ENCODE measurements around the gene BICRAL.
"Not testable (repeated sequence)": the region's sequence is repeated elsewhere in the genome, so short reads cannot be mapped to it uniquely, and the experiment has no call there.

The BICRAL gene, protein sequence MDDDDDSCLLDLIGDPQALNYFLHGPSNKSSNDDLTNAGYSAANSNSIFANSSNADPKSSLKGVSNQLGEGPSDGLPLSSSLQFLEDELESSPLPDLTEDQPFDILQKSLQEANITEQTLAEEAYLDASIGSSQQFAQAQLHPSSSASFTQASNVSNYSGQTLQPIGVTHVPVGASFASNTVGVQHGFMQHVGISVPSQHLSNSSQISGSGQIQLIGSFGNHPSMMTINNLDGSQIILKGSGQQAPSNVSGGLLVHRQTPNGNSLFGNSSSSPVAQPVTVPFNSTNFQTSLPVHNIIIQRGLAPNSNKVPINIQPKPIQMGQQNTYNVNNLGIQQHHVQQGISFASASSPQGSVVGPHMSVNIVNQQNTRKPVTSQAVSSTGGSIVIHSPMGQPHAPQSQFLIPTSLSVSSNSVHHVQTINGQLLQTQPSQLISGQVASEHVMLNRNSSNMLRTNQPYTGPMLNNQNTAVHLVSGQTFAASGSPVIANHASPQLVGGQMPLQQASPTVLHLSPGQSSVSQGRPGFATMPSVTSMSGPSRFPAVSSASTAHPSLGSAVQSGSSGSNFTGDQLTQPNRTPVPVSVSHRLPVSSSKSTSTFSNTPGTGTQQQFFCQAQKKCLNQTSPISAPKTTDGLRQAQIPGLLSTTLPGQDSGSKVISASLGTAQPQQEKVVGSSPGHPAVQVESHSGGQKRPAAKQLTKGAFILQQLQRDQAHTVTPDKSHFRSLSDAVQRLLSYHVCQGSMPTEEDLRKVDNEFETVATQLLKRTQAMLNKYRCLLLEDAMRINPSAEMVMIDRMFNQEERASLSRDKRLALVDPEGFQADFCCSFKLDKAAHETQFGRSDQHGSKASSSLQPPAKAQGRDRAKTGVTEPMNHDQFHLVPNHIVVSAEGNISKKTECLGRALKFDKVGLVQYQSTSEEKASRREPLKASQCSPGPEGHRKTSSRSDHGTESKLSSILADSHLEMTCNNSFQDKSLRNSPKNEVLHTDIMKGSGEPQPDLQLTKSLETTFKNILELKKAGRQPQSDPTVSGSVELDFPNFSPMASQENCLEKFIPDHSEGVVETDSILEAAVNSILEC

DNA sequence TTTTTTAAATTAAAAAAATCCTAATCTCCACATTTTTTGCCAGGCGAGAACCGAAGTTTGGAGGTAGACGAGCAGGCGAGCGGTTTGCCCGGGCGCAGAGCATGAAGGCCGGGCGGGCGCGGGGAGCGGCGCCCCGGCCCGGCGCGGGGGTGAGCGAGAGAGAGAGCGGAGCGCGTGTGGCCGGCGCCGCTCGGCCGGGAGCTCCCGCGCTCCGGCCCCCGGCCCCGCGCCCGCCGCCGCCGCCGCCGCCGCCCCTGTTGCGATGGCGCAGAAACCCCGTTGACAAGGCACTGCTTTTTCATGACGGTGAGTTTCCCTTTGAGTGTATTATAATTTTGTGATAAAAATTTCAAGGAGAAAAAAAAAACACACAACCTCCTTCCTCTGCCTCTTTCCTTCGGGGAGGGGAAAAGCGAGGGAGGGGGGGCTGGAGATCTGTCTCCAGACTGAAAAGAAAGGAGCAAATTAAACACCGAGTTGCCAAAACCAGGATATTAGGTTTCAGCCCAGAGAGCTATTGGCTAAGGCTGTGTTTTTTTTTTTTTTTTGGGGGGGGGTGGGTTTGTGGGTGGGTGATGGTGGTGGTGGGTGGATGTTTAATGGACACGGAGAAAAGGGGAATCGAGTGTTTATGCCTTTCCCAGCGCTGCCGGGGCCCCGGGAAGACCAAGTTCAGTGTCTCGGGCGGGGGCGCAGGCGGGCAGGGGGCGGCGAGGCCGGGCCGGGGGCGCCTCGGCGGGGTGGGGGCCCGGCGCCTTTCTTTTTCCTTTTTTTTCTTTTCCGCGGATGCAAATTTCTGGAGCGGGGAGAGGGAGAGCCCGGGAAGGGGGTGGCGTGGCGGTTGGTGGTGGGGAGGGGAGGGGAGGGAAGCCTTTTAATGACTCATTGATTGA is at the start of gene BICRAL:
Gene BICRAL, plus strand, starts transcription at position 257 of the 893 bp plus-strand sequence. CDS start 39,971 bp downstream, outside the sequence.
- no peaks in the 10 kb centered on the region for H3K9me3 ChIP-seq (ENCODE audit: control insufficient read depth, insufficient read depth, low read length)
- H3K36me3 ChIP-seq (ENCODE audit: insufficient read depth, low read length), result no peaks in the 10 kb centered on the region
- H3K9ac ChIP-seq (ENCODE audit: low read depth, low read length), result peak within 1 kb of the TSS; percentile 99
- no peaks in the 10 kb centered on the region for H3K4me1 ChIP-seq (ENCODE audit: insufficient read depth, low read length)

DNA sequence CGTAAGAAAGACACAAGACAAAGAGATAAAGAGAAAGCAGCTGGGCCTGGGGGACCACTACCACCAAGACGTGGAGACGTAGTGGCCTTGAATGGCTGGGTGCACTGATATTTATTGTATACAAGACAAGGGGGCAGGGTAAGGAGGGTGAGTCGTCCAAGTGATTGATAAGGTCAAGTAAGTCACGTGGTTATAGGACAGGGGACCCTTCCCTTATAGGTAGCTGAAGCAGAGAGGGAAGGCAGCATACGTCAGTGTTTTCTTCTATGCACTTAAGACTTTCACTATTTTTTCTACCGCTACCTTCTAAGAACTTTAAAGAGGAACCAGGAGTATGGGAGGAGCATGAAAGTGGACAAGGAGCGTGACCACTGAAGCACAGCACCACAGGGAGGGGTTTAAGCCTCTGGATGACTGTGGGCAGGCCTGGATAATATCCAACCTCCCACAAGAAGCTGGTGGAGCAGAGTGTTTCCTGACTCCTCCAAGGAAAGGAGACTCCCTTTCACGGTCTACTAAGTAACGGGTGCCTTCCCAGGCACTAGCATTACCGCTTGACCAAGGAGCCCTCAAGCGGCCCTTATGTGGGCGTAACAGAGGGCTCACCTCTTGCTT is 47.9 kb upstream of the BICRAL start:
- H3K9me3 ChIP-seq (ENCODE audit: control insufficient read depth, insufficient read depth, low read length); H3K4me1 ChIP-seq (ENCODE audit: insufficient read depth, low read length); H3K36me3 ChIP-seq (ENCODE audit: insufficient read depth, low read length); H3K9ac ChIP-seq (ENCODE audit: low read depth, low read length): not testable (repeated sequence)

- no peaks in the 10 kb centered on the region for H3K36me3 ChIP-seq (ENCODE audit: insufficient read depth, low read length)
- no peak overlapping the region for H3K9ac ChIP-seq (ENCODE audit: low read depth, low read length)
- no peaks in the 10 kb centered on the region for H3K4me1 ChIP-seq (ENCODE audit: insufficient read depth, low read length)
- H3K9me3 ChIP-seq (ENCODE audit: control insufficient read depth, insufficient read depth, low read length), result no peaks in the 10 kb centered on the region
These were observed 45.9 kb upstream of the BICRAL start for GRCh38 chr6:42735976-42736375.

- H3K9me3 ChIP-seq (ENCODE audit: control insufficient read depth, insufficient read depth, low read length), result no peaks in the 10 kb centered on the region
- H3K9ac ChIP-seq (ENCODE audit: low read depth, low read length), result no peak overlapping the region
- H3K4me1 ChIP-seq (ENCODE audit: insufficient read depth, low read length), result no peaks in the 10 kb centered on the region
- no peaks in the 10 kb centered on the region for H3K36me3 ChIP-seq (ENCODE audit: insufficient read depth, low read length)
These were observed 41.1 kb upstream of the BICRAL start for GRCh38 chr6:42740725-42741124.

DNA sequence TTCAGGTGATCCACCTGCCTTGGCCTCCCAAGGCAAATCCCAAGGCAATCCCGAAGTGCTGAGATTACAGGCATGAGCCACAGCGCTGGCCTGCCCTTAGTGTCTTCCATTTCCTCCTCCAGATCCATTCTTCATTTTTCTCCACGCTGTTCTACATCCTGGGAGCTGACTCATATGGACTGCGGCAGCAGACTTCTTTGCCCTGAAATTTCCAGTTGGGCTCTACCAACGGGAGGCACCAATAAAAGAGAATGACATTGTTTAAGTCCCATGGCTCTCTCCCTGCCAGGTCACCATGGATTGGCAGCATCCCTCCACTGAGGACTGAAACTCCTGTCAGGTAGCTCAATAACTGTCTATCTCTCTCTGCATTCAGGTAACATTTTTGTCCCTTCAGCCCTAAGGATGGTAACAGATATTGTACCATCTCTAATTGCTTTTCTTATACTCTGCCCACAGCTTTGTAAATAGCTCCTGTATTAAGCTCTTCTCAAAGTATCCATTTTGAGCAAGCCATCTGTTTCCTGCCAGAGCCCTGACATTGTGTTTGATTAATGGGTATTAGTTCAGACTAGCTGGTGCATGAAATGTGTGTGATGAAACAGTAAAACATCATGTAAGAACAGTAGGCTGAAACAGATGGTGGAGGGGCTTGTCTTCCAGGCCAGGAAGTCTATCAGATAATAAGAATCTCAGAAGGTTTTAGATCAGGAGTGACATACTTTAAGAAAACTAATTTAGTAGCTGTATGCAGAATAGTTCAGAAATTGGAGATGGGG is 39.5 kb upstream of the BICRAL start:
- no peak overlapping the region for H3K9ac ChIP-seq (ENCODE audit: low read depth, low read length)
- no peaks in the 10 kb centered on the region for H3K9me3 ChIP-seq (ENCODE audit: control insufficient read depth, insufficient read depth, low read length)
- no peaks in the 10 kb centered on the region for H3K4me1 ChIP-seq (ENCODE audit: insufficient read depth, low read length)
- no peaks in the 10 kb centered on the region for H3K36me3 ChIP-seq (ENCODE audit: insufficient read depth, low read length)

GRCh38 chr6:42744351-42744893 is 37.4 kb upstream of the BICRAL start:
- Histone ChIP-seq H3K36me3 (ENCODE audit: insufficient read depth, low read length) (no peaks in the 10 kb centered on the region), H3K9me3 (ENCODE audit: control insufficient read depth, insufficient read depth, low read length) (no peaks in the 10 kb centered on the region), H3K4me1 (ENCODE audit: insufficient read depth, low read length) (no peaks in the 10 kb centered on the region), H3K9ac (ENCODE audit: low read depth, low read length) (peak overlapping the region; percentile 77; the same call in 1 of the 2 replicates)

- no peaks in the 10 kb centered on the region for H3K36me3 ChIP-seq (ENCODE audit: insufficient read depth, low read length)
- peak overlapping the region; percentile 77 for H3K9ac ChIP-seq (ENCODE audit: low read depth, low read length)
- H3K4me1 ChIP-seq (ENCODE audit: insufficient read depth, low read length), result no peaks in the 10 kb centered on the region
- H3K9me3 ChIP-seq (ENCODE audit: control insufficient read depth, insufficient read depth, low read length), result no peaks in the 10 kb centered on the region
These were observed 36.7 kb upstream of the BICRAL start for GRCh38 chr6:42745083-42745639.

DNA sequence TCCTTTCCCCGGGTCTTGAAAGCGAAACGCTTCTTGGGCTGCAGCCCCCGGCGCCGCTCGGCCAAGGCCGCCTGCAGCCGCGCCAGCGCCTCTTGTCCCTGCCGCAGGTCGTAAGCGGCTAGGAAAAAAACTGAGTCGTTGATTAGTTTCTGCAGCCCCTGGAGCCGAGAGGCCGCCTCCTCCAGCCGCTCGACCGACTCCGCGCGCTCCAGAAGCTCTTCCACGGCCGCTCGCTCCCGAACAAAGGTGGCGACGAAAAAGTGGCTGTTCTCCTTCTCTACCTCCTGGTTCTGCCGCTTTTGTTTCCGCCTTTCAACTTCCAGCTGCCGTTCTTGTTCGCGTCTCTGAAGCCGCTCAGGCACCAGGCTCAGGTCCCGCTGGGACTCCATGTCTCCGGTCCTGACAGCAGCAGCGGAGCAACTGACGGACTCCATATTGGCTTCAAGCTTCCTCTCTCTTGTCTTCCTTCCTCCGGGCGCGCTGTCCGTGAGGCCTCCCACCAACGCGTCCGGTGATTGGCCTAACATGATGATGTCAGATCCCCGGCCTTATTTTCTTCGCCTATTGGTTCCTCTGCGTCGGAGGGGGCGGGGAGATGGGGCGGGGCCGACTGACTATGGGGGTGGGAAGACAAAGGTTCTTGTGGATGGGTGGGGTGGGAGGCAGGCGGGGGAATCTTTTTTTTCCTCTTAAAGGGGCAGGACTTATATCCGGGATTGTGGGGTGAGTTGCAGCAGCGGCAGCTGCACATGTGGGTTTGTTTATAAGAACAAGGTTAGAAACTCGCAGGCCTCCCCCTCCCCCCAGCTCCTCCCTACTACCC is 36.0 kb upstream of the BICRAL start, which contains the start of gene TBCC:
Gene TBCC, minus strand, starts transcription at position 464 of the 823 bp plus-strand sequence. Its CDS starts 30 bp downstream, at position 434.
- no peaks in the 10 kb centered on the region for H3K9me3 ChIP-seq (ENCODE audit: control insufficient read depth, insufficient read depth, low read length)
- H3K36me3 ChIP-seq (ENCODE audit: insufficient read depth, low read length), result no peaks in the 10 kb centered on the region
- no peaks in the 10 kb centered on the region for H3K4me1 ChIP-seq (ENCODE audit: insufficient read depth, low read length)
- peak within 1 kb of the TSS; percentile 96 for H3K9ac ChIP-seq (ENCODE audit: low read depth, low read length)

GRCh38 chr6:42746463-42747391 is 35.1 kb upstream of the BICRAL start:
- no peaks in the 10 kb centered on the region for H3K4me1 ChIP-seq (ENCODE audit: insufficient read depth, low read length)
- H3K9ac ChIP-seq (ENCODE audit: low read depth, low read length), result peak overlapping the region; percentile 96
- no peaks in the 10 kb centered on the region for H3K9me3 ChIP-seq (ENCODE audit: control insufficient read depth, insufficient read depth, low read length)
- H3K36me3 ChIP-seq (ENCODE audit: insufficient read depth, low read length), result no peaks in the 10 kb centered on the region

DNA sequence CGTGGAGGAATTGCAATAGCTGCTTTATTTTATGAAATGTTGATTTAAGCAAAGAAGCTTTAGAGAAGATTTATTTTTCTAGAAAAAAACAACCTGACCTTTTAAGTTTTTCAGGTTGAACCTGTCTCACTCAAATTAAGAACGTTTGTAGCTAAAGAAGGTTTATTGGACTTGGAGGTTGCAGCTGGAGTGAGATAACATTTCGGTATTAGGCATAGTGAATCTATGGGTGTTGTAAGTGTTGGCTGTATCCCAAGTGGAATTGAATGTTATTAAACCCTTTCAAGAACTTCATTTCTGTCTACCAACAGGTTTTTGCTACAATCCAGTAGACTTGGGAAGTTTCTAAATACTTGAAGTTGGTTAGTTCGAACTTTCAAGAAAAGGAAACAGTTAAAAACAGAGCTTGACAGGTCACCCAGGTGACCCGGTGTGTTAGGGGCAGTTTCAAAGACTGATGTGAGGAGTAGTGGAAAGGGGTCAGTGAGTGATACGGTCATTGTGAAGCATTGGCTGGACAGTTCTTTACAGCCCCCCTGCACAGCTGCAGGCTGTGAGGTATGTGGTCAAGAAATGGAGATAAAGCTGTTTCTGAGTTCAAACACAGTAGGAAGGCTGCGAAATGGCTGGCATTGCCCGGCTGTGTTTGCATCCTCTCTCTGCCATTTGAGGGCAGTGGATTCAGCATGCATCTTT is 33.5 kb upstream of the BICRAL start:
- Histone ChIP-seq H3K36me3 (ENCODE audit: insufficient read depth, low read length) (no peaks in the 10 kb centered on the region), H3K9ac (ENCODE audit: low read depth, low read length) (no peak overlapping the region), H3K9me3 (ENCODE audit: control insufficient read depth, insufficient read depth, low read length) (no peaks in the 10 kb centered on the region), H3K4me1 (ENCODE audit: insufficient read depth, low read length) (no peaks in the 10 kb centered on the region)
